ENCODE results near the gene CYP4F2. TPM values are rescaled to one million over a fixed set of nuclear protein-coding genes. Genes with fewer than 3 reads are reported as not detected.
"Not testable (repeated sequence)": the region's sequence is repeated elsewhere in the genome, so short reads cannot be mapped to it uniquely, and the experiment has no call there.

Gene CYP4F2
- total RNA-seq, 3 donors from 2014 or later (not counting 1 experiment from before 2014, with no cell fraction given): 0.75 TPM; not detected in 2

DNA sequence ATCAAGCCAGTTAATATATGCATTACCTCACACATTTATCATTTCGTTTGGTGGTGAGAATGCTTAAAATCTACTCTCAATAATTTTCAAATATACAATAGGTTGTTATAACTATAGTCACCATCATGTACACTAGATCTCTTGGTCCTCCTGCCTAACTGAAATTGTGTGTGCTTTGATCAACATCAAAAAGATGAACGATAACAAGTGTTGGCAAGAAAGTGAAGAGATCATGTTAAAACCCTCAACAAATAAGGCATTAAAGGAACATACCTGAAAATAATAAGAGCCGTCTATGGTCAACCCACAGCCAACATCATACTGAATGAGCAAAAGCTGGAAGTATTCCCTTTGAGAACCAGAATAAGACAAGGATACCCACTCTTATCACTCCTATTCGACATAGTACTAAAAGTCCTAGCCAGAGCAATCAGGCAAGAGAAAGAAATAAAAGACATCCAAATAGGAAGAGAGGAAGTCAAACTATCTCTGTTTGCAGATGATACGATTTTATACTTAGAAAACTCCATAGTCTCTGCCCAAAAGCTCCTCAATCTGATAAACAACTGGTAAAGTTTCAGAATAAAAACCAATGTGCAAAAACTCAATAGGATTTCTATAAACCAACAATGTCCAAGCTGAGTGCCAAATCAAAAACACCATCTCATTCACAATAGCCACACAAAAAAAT is 54.5 kb downstream of the CYP4F2 start:
- H3K36me3 ChIP-seq (ENCODE audit: control insufficient read depth, insufficient read depth, low read length): no peaks in the 10 kb centered on the region
- WGBS (ENCODE audit: insufficient coverage): 15% methylated on average over 3 of the region's 5 CpGs
- peak overlapping the region; percentile 63 for H3K4me3 Mint-ChIP-seq
- H3K4me3 ChIP-seq (ENCODE audit: low read length): no peak overlapping the region
- no peaks in the 10 kb centered on the region for H3K36me3 Mint-ChIP-seq
- H3K4me1 Mint-ChIP-seq: peaks cover 23 to 32% of the 10 kb centered on the region in 2 donors
- intact Hi-C loops (cut with micrococcal nuclease): no loop called here
- H3K27ac Mint-ChIP-seq: peak overlapping the region; percentile 61 to 68
- DNase-seq: peak in 1 of 2 donors; percentile 36
- H3K27me3 ChIP-seq (ENCODE audit: control insufficient read depth, insufficient read depth, low read length): no peaks in the 10 kb centered on the region
- H3K9me3 ChIP-seq (ENCODE audit: control insufficient read depth, insufficient read depth, low read length): no peaks in the 10 kb centered on the region
- H3K27ac ChIP-seq (ENCODE audit: low read length): no peak overlapping the region
- TF ChIP-seq, protein P1, sequence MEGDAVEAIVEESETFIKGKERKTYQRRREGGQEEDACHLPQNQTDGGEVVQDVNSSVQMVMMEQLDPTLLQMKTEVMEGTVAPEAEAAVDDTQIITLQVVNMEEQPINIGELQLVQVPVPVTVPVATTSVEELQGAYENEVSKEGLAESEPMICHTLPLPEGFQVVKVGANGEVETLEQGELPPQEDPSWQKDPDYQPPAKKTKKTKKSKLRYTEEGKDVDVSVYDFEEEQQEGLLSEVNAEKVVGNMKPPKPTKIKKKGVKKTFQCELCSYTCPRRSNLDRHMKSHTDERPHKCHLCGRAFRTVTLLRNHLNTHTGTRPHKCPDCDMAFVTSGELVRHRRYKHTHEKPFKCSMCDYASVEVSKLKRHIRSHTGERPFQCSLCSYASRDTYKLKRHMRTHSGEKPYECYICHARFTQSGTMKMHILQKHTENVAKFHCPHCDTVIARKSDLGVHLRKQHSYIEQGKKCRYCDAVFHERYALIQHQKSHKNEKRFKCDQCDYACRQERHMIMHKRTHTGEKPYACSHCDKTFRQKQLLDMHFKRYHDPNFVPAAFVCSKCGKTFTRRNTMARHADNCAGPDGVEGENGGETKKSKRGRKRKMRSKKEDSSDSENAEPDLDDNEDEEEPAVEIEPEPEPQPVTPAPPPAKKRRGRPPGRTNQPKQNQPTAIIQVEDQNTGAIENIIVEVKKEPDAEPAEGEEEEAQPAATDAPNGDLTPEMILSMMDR (IDR thresholded peaks at IDR 0.05): no peak
- no peaks in the 10 kb centered on the region for H3K9me3 Mint-ChIP-seq
- H3K27me3 Mint-ChIP-seq (ENCODE audit: low read depth in 2 of 2): no peaks in the 10 kb centered on the region
- no peak for ATAC-seq
- H3K4me1 ChIP-seq (ENCODE audit: control insufficient read depth, insufficient read depth, low read length): peaks cover 26% of the 10 kb centered on the region

DNA sequence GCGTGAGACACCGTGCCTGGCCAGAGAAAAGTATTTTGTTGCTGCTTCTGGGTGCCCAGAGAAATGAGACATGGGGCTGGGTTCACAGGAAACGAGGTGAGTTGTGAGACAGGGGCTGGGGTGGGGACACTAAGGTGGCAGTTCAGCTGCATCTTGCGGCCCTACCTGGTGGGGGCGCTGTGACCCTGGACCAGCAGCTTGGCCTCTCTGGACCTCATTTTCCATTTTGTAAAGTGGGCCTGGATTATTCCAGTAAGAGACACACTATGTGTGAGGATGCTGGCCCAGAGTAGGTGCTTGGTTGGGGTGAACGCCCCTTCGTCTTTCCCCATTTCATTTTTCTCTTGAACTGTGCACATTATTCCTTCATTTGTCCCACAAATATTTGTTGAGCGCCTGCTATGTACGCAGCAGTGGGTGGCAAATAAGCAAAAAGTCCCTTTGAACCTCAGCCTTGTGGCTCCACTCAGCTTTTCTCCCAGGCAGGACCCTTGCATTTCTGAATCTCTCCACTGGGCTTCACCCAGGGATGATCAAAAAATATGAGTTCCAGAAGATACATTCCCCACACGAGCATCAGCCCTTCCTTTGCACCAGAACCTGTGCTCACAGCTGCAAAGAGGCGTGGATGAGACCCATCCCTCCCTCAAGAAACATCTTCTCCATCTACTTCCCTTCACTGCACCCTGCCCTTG is 55.9 kb downstream of the CYP4F2 start:
- Histone ChIP-seq H3K36me3 (ENCODE audit: control insufficient read depth, insufficient read depth, low read length) (no peaks in the 10 kb centered on the region), H3K4me3 (ENCODE audit: low read length) (no peak overlapping the region), H3K27me3 (ENCODE audit: control insufficient read depth, insufficient read depth, low read length) (no peaks in the 10 kb centered on the region), H3K4me1 (ENCODE audit: control insufficient read depth, insufficient read depth, low read length) (peaks cover 30% of the 10 kb centered on the region), H3K27ac (ENCODE audit: low read length) (no peak overlapping the region), H3K9me3 (ENCODE audit: control insufficient read depth, insufficient read depth, low read length) (no peaks in the 10 kb centered on the region)
- Mint-ChIP-seq H3K36me3 (no peaks in the 10 kb centered on the region), H3K27me3 (ENCODE audit: low read depth in 2 of 2) (no peaks in the 10 kb centered on the region), H3K4me3 (no peak overlapping the region), H3K4me1 (peaks cover 30 to 39% of the 10 kb centered on the region in 2 donors), H3K9me3 (no peaks in the 10 kb centered on the region), H3K27ac (no peak overlapping the region)
- TF ChIP-seq, protein P1 (IDR thresholded peaks at IDR 0.05): peak; percentile 11
- ATAC-seq: no peak
- peak in 1 of 2 donors; percentile 26 for DNase-seq
- intact Hi-C loops (cut with micrococcal nuclease): no loop called here
- 67% methylated on average over 11 of the region's 11 CpGs for WGBS (ENCODE audit: insufficient coverage)

DNA sequence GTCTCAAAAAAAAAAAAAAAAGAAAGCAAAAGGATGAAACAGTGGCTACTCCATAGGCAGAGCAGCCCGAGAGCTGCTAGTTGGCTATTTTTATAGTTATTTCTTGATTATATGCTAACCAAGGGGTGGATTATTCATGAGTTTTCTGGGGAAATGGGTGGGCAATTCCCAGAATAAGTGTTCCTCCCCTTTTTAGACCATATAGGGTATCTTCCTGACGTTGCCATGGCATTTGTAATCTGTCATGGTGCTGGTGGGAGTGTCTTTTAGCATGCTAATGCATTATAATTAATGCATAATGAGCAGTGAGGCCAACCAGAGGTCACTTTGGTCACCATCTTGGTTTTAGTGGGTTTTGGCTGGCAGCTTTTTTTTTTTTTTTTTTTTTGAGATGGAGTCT is 57.0 kb downstream of the CYP4F2 start:
- Mint-ChIP-seq H3K27me3 (ENCODE audit: low read depth in 2 of 2) (no peaks in the 10 kb centered on the region), H3K4me3 (no peak overlapping the region), H3K4me1 (peaks cover 38 to 46% of the 10 kb centered on the region in 2 donors), H3K27ac (no peak overlapping the region), H3K9me3 (no peaks in the 10 kb centered on the region), H3K36me3 (no peaks in the 10 kb centered on the region)
- intact Hi-C loops (cut with micrococcal nuclease): no loop called here
- no peak overlapping the region for H3K27ac ChIP-seq (ENCODE audit: low read length)
- DNase-seq (no peak), ATAC-seq (no peak)
- TF ChIP-seq, protein P1 (IDR thresholded peaks at IDR 0.05): no peak
- no peaks in the 10 kb centered on the region for H3K27me3 ChIP-seq (ENCODE audit: control insufficient read depth, insufficient read depth, low read length)
- 92% methylated on average over 2 of the region's 2 CpGs for WGBS (ENCODE audit: insufficient coverage)
- peaks cover 35% of the 10 kb centered on the region for H3K4me1 ChIP-seq (ENCODE audit: control insufficient read depth, insufficient read depth, low read length)
- no peaks in the 10 kb centered on the region for H3K9me3 ChIP-seq (ENCODE audit: control insufficient read depth, insufficient read depth, low read length)
- H3K4me3 ChIP-seq (ENCODE audit: low read length): no peak overlapping the region
- H3K36me3 ChIP-seq (ENCODE audit: control insufficient read depth, insufficient read depth, low read length): no peaks in the 10 kb centered on the region

- intact Hi-C loops (cut with micrococcal nuclease): loop anchor here (10.0 kb wide), 1 partner anchor 595 kb away; no protein-coding TSS in a partner anchor
- not testable (repeated sequence) for ATAC-seq; H3K27ac ChIP-seq (ENCODE audit: low read length); H3K4me3 ChIP-seq (ENCODE audit: low read length); DNase-seq; H3K9me3 Mint-ChIP-seq; H3K27me3 Mint-ChIP-seq (ENCODE audit: low read depth in 2 of 2); H3K36me3 Mint-ChIP-seq; H3K9me3 ChIP-seq (ENCODE audit: control insufficient read depth, insufficient read depth, low read length); H3K36me3 ChIP-seq (ENCODE audit: control insufficient read depth, insufficient read depth, low read length); H3K4me3 Mint-ChIP-seq; H3K27me3 ChIP-seq (ENCODE audit: control insufficient read depth, insufficient read depth, low read length); H3K27ac Mint-ChIP-seq
- WGBS (ENCODE audit: insufficient coverage): 86% methylated on average over 4 of the region's 4 CpGs
- H3K4me1 Mint-ChIP-seq: peaks cover 34 to 41% of the 10 kb centered on the region in 2 donors
- H3K4me1 ChIP-seq (ENCODE audit: control insufficient read depth, insufficient read depth, low read length): peaks cover 30% of the 10 kb centered on the region
Observed at GRCh38 chr19:15839888-15840287, 58.0 kb downstream of the CYP4F2 start.
